Activated naive CD4-positive, alpha-beta T cell treated with Interleukin-2 at 50 U/mL for 16 hours (primary cell): ENCODE data around the gene BMP7.
"Not testable (repeated sequence)": the region's sequence is repeated elsewhere in the genome, so short reads cannot be mapped to it uniquely, and the experiment has no call there.

Experiments used
- DNase-seq: peaks from one replicate; pipeline ENCODE4 v3.0.0-alpha.2; 2020

Gene BMP7

GRCh38 chr20:57264908-57265335 is 1.5 kb downstream of the BMP7 start:
- not testable (repeated sequence) for DNase-seq

DNA sequence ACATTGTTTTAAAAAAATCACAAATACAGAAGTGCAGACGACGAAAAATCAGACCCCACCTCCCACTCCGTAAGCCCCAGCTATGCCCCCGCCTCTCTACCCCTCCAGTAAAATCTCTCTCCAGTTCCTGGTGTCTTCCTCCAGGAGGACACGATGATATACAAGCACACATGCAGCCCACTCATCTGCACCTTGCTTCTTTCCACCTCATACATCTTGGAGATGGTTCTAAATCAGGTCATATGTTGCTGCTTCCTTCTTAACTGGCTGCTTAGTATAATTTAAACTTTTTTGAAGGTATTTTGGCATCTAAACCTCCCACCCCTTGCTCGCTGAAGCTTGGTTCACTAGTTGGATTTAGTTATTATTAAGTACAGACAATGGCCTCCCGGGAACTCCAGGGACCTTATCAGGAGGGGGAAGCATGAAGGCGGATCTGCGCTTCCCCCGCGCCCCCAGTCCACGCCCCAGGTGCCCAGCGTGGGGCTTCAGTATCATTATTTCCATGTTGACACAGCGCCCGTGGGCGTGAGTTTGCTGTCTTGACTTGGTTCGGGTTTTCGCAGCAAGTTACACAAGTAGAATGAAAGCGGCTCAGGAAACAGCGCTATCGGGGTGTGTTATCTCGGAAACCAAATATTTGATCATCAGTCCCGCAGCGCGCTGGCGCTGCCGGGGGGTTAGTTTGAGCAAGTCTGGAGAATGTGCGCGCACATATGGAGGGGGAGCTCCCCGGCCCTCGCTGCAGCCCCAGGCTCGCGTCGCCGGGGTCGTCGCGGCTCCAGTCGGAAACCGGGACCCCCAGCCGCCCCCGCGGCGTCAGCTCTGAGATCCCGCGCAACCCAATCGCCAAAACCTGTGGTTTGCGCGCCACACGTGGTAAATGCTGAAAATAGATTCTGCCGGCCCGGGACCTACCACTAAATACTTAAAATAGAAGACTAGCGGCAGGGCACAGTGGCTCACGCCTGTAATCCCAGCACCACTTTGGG is 2.3 kb downstream of the BMP7 start:
- DNase-seq = no peak

GRCh38 chr20:57262784-57263609 is 3.4 kb downstream of the BMP7 start:
- DNase-seq = no peak

DNA sequence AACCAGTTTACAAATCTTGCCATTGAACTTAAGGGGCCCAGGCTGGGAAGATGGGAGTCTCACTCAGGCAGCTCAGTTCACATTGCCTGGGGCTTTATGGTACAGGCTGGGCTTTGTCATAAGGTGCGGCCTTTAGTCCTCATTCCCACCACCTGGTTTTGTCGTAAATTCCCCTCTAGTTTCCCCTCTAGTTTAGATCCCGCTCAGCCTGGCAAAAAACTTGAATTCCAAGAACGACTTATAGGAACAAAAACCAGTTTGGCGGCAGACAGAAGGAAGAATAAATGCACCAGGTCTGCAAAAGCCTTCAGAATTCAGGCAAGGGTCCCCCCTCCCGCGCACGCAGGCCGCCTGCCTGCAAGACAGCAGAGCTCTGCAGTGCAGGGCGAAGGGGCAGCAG is 4.1 kb downstream of the BMP7 start:
- no peak for DNase-seq

DNA sequence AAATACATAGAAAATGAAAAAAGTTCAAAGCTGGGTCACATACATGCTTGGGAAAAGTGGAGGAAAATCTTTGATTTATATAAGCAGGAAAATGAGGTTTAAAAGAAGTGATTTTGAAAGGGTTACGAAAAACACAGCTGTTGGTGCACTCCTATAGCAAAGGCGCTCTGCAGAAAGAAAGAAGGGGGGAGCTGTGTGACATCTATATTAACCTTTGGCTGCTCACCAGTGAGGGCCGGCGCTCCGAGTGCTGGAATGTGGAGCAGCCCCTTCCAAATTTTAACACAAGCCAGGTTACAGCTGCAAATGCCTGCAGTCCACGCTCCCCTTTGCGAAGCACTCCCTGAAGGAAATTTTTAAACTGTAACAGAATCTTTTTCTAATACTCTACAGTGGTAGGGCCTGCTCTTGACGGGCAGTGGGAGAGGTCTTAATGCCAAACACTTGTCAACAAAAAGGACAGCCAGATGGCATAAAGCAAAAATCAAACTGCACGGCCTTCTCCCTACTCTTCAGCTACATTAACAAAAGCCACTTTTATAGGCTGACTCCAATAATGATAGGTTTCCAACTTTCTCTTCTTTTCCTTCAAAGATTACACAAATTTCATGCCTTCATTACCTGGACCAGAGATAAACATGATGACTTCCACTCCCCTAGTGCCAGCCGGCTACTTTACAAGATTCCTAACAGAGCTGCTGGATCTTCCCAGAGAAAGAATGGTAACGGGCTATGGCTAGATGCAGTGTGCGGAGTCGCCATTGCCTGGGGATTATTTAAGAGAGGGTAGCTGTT is 4.8 kb downstream of the BMP7 start:
- no peak for DNase-seq

- no peak for DNase-seq
Observed at GRCh38 chr20:57260934-57261333, 5.5 kb downstream of the BMP7 start.

DNA sequence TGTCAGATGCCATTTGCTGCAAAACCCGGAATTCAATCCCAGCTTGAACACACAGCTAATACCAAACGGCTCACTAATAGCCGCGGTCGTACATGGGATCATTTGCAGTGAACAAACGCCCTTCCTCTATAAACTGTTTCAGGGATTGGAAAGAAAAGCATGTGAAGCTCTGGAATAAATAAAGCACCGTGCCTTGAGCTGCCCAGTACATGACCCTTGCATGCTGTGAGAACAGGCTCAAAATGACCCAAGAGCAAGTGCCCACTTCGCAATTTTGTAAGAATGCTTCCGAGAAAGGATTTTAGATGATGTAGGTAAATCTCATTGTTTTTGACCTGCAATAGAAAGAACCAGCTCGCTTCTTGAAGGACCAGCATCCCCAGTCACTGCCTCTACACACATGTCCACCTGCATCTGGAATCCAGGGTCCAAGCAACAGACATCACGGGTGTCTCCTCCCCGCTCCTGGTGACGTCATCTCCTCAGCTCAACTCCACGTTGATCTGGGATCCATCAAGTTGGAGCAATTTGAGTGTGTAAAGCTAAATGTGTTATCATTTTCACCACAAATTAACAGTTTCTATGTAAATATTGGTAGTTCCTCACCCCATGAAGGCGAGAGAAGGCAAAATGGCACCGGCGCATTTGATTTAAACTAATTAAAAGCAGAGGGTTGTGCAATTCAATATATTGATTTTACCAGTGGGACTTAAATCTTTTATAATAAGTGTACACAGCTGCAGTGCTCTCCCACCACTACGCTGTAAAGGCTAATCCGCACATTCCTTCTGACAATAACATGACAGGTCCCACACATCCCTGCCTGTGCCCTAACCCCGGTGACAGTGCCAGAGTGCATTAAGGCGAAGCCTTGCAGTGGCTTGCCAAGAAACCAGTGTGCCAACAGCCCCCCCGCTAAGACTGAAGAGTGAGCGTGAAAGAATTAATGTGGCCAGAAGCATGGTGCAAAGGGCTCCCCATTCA is 6.2 kb downstream of the BMP7 start:
- DNase-seq = no peak

GRCh38 chr20:57259121-57259937 is 7.1 kb downstream of the BMP7 start:
- no peak for DNase-seq

- DNase-seq = no peak
Observed at GRCh38 chr20:57257701-57258453, 8.6 kb downstream of the BMP7 start.

GRCh38 chr20:57256908-57257307 is 9.5 kb downstream of the BMP7 start:
- DNase-seq = no peak

GRCh38 chr20:57256205-57256604 is 10.2 kb downstream of the BMP7 start:
- no peak for DNase-seq

- DNase-seq = no peak
Observed at GRCh38 chr20:57255183-57255582, 11.3 kb downstream of the BMP7 start.

- DNase-seq = no peak
Observed at GRCh38 chr20:57252559-57253162, 13.8 kb downstream of the BMP7 start.

DNA sequence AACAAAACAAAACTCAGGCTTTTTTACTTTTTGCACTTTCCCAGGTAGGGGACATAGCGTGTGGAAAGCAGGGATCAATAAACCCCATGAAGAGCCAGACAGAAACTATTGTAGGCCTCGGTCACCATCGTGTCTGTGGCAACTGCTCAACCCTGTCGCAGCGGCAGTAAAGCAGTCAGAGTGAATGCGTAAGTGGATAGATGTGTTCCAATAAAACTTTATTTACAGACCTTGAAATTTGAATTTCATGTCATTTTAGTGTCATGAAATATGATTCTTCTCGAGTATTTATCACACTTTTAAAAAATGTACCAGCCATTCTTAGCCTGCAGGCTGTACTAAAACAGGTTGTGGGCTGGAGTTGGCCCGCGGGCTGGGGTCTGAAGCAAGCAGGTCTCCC is 14.5 kb downstream of the BMP7 start:
- DNase-seq = no peak

- no peak for DNase-seq
Observed at GRCh38 chr20:57251344-57251743, 15.1 kb downstream of the BMP7 start.

- DNase-seq = no peak
Observed at GRCh38 chr20:57250607-57251343, 15.7 kb downstream of the BMP7 start.

DNA sequence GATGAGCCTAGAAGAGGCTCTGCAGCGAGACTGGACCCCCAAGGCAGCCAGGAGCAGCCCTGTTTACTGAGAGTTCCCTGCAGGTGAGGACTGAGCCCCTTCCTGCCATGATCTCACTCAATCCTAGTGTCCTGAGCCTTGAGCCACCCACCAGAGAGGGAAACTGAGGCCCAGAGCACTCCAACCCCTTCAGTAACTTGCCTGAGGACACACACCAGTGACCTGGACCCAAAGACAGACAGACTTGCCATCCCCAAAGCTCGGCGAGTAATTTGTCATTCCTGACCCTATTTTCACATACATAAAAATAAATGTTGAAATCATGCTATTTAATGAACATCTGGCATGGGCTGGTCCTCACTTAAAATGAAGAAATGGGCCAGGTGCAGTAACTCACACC is 16.7 kb downstream of the BMP7 start:
- no peak for DNase-seq

DNA sequence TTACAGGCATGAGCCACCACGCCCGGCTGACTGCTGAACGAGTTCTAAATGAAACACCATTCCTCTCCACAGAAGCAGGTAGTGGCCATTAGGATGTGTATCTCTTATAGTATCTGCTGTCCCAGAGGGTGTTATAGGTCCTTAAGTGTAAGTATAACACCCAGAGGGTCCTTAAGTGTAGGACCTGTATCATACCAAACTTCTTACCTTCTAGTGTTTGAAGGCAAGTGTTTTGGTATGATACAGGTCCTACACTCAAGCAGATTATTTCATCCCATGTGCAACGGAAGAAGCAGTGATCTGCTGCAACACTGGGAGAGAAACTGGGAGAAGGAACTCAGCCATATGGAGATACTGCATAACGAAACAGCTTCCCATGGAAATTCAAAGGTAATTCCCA is 17.4 kb downstream of the BMP7 start:
- DNase-seq = no peak
